Neural cell (in vitro differentiated cells): ENCODE results near the gene PTOV1. TPM values are rescaled to one million over a fixed set of nuclear protein-coding genes. Genes with fewer than 3 reads are reported as not detected.
A peak's percentile ranks its signal among the peaks of the same experiment; 100 is the strongest.

Experiments
- H2AFZ ChIP-seq: fragments of 200-600, 300-800 bp; sonication (generic), shearing (Covaris generic); 2 replicates; pipeline ENCODE4 v1.6.0; 2014; ENCODE audit warnings: low read depth, mild to moderate bottlenecking, antibody characterized with exemption, low read length, moderate library complexity
- H3F3A ChIP-seq: fragments of 200-600 bp; shearing (Covaris generic); 2 replicates; pipeline ENCODE4 v1.6.1; 2016; ENCODE audit warnings: mild to moderate bottlenecking, moderate library complexity, mixed read lengths, antibody characterized with exemption, low read length; ENCODE audit not compliant: insufficient read depth, poor library complexity, severe bottlenecking
- H3K27ac ChIP-seq: fragments of 200-600, 300-800 bp; sonication (generic), shearing (Covaris generic); 2 replicates; pipeline ENCODE4 v1.5.1; 2014; ENCODE audit warnings: mild to moderate bottlenecking, low read length, moderate library complexity
- H3K27me3 ChIP-seq: fragments of 300-800, 200-600 bp; sonication (generic), shearing (Covaris generic); 2 replicates; pipeline ENCODE4 v1.6.0; 2014; ENCODE audit warnings: mild to moderate bottlenecking, low read depth, low read length, moderate library complexity; ENCODE audit not compliant: insufficient read depth
- H3K36me3 ChIP-seq: fragments of 300-800, 200-600 bp; sonication (generic), shearing (Covaris generic); 2 replicates; pipeline ENCODE4 v1.5.1; 2014; ENCODE audit warnings: mild to moderate bottlenecking, antibody characterized with exemption, low read length, moderate library complexity; ENCODE audit not compliant: insufficient read depth
- H3K4me2 ChIP-seq: fragments of 300-800, 200-600 bp; sonication (generic), shearing (Covaris generic); 2 replicates; pipeline ENCODE4 v1.6.0; 2014; ENCODE audit warnings: mild to moderate bottlenecking, low read length
- H3K4me3 ChIP-seq: fragments of 300-800, 200-600 bp; sonication (generic), shearing (Covaris generic); 2 replicates; pipeline ENCODE4 v1.5.1; 2014; ENCODE audit warnings: mild to moderate bottlenecking, low read length, moderate library complexity
- H3K79me2 ChIP-seq: fragments of 200-600 bp; shearing (Covaris generic); replicated peaks from 2 replicates; pipeline ENCODE4 v1.6.0; 2014; ENCODE audit warnings: mild to moderate bottlenecking, low read length, moderate library complexity; ENCODE audit not compliant: insufficient read depth
- H3K9ac ChIP-seq: fragments of 300-800, 200-600 bp; sonication (generic), shearing (Covaris generic); 2 replicates; pipeline ENCODE4 v1.6.1; 2016; ENCODE audit warnings: mild to moderate bottlenecking, low read length, mixed read lengths
- H3K9me2 ChIP-seq: fragments of 200-600 bp; shearing (Covaris generic); 2 replicates; pipeline ENCODE4 v1.6.1; 2016; ENCODE audit warnings: mild to moderate bottlenecking, low read length, mixed read lengths; ENCODE audit not compliant: insufficient read depth
- H3K9me3 ChIP-seq: fragments of 200-600, 300-800 bp; sonication (generic), shearing (Covaris generic); 2 replicates; pipeline ENCODE4 v1.6.1; 2016; ENCODE audit warnings: mild to moderate bottlenecking, mixed run types, low read length, moderate library complexity, mixed read lengths
- H4K20me1 ChIP-seq: fragments of 200-600 bp; shearing (Covaris generic); 2 replicates; pipeline ENCODE4 v1.6.1; 2016; ENCODE audit warnings: mild to moderate bottlenecking, mixed run types; ENCODE audit not compliant: insufficient read depth
- CTCF ChIP-seq: fragments of 450-650 bp; IDR thresholded peaks from 2 replicates; pipeline ENCODE4 v1.5.1; 2014; ENCODE audit warnings: antibody characterized with exemption, mild to moderate bottlenecking, moderate library complexity; ENCODE audit not compliant: poor library complexity, severe bottlenecking
- EP300 ChIP-seq: fragments of 450-650 bp; conservative IDR thresholded peaks from 2 replicates; pipeline ENCODE4 v1.6.1; 2014; ENCODE audit warnings: antibody characterized with exemption, mild to moderate bottlenecking, moderate library complexity; ENCODE audit not compliant: poor library complexity, severe bottlenecking
- EZH2 ChIP-seq: fragments of 200-600, 300-800 bp; shearing (Covaris generic), sonication (generic); IDR thresholded peaks from 2 replicates; pipeline ENCODE4 v1.6.1; 2014; ENCODE audit warnings: antibody characterized with exemption, low read length, borderline replicate concordance, mild to moderate bottlenecking; ENCODE audit not compliant: insufficient read depth, poor library complexity, severe bottlenecking
- MXI1 ChIP-seq: fragments of 450-650 bp; conservative IDR thresholded peaks from 2 replicates; pipeline ENCODE4 v1.6.1; 2014; ENCODE audit warnings: antibody characterized with exemption, mild to moderate bottlenecking; ENCODE audit not compliant: poor library complexity, severe bottlenecking
- POLR2AphosphoS5 ChIP-seq: IDR thresholded peaks from 2 replicates; pipeline ENCODE4 v1.6.1; 2012
- RAD21 ChIP-seq: fragments of 450-650 bp; conservative IDR thresholded peaks from 2 replicates; pipeline ENCODE4 v1.6.1; 2014; ENCODE audit warnings: antibody characterized with exemption, mild to moderate bottlenecking, moderate library complexity
- SMC3 ChIP-seq: fragments of 450-650 bp; conservative IDR thresholded peaks from 2 replicates; pipeline ENCODE4 v1.6.1; 2014; ENCODE audit warnings: antibody characterized with exemption, mild to moderate bottlenecking, moderate library complexity; ENCODE audit not compliant: poor library complexity
- TAF1 ChIP-seq: IDR thresholded peaks from 2 replicates; pipeline ENCODE4 v1.6.1; 2012; ENCODE audit warnings: low read depth
- polyA plus RNA-seq: library from polyadenylated mRNA; depleted of rRNA; stranded (reverse); fragments of >200 nt; gene quantifications from 2 replicates; pipeline ENCODE4 v1.2.3, GENCODE V29; 2014
- TF ChIP-seq, protein P1 (sequence below): IDR thresholded peaks from 2 replicates; pipeline ENCODE4 v1.6.1; 2012; ENCODE audit warnings: borderline replicate concordance

The PTOV1 gene
- polyA plus RNA-seq, 1 donor from 2014 or later: 199 TPM

- Histone ChIP-seq H3K36me3 (peaks cover 4% of the 10 kb centered on the region), H4K20me1 (peaks cover 41% of the 10 kb centered on the region), H3K79me2 (peaks cover 36% of the 10 kb centered on the region), H3K9ac (peak overlapping the region; percentile 89), H3K4me3 (peak overlapping the region; percentile 76), H3K9me2 (no peaks in the 10 kb centered on the region), H3K4me2 (peak overlapping the region; percentile 52), H3F3A (no peaks in the 10 kb centered on the region), H3K27ac (no peak overlapping the region), H3K27me3 (no peaks in the 10 kb centered on the region), H3K9me3 (no peaks in the 10 kb centered on the region), H2AFZ (no peak overlapping the region)
- TF ChIP-seq POLR2AphosphoS5 (peak; percentile 7), MXI1 (no peak)
These were observed 1.7 kb downstream of the PTOV1 start for GRCh38 chr19:49852631-49853126.

DNA sequence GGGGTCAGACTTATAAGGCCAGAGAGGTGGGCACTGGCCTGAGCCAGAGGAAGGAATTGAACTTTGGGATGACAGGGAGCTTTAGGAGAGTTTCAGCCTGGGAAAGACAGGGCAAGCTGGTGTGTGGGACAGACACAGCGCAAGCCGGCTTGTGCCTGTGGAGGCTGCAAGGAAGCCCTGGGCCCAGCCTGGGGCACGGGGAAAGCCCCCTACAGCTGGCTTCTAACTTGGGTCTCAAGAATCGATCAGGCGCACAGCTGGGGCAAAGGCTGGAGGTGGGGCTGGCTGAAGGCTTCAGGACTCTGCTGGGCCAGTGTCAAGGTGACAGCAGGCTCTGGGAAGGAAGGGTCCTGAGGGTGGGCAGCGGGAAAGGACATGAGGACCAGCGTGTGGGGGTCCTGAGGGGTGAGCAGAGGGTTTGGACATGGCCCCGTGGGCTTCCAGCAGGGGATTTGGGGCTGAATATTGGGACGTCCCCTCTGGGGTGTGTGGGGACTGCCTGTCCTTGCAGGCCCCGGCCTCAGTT lies 3.0 kb downstream of the PTOV1 start:
- Histone ChIP-seq H3K4me3 (peak overlapping the region; percentile 76), H3K4me2 (no peak overlapping the region), H3K27ac (no peak overlapping the region)

More for the DNA sequence above, 3.0 kb downstream of the PTOV1 start:
- Histone ChIP-seq H3K36me3 (peaks cover 3% of the 10 kb centered on the region), H3F3A (no peaks in the 10 kb centered on the region), H3K9me2 (no peaks in the 10 kb centered on the region), H3K79me2 (peaks cover 36% of the 10 kb centered on the region), H4K20me1 (peaks cover 43% of the 10 kb centered on the region), H2AFZ (no peak overlapping the region), H3K27me3 (no peaks in the 10 kb centered on the region), H3K9ac (no peak overlapping the region), H3K9me3 (no peaks in the 10 kb centered on the region)
- TF ChIP-seq EZH2 (no peak), POLR2AphosphoS5 (no peak), EP300 (no peak), MXI1 (no peak), RAD21 (no peak), SMC3 (no peak), TAF1 (no peak), CTCF (no peak)
- TF ChIP-seq, protein P1, sequence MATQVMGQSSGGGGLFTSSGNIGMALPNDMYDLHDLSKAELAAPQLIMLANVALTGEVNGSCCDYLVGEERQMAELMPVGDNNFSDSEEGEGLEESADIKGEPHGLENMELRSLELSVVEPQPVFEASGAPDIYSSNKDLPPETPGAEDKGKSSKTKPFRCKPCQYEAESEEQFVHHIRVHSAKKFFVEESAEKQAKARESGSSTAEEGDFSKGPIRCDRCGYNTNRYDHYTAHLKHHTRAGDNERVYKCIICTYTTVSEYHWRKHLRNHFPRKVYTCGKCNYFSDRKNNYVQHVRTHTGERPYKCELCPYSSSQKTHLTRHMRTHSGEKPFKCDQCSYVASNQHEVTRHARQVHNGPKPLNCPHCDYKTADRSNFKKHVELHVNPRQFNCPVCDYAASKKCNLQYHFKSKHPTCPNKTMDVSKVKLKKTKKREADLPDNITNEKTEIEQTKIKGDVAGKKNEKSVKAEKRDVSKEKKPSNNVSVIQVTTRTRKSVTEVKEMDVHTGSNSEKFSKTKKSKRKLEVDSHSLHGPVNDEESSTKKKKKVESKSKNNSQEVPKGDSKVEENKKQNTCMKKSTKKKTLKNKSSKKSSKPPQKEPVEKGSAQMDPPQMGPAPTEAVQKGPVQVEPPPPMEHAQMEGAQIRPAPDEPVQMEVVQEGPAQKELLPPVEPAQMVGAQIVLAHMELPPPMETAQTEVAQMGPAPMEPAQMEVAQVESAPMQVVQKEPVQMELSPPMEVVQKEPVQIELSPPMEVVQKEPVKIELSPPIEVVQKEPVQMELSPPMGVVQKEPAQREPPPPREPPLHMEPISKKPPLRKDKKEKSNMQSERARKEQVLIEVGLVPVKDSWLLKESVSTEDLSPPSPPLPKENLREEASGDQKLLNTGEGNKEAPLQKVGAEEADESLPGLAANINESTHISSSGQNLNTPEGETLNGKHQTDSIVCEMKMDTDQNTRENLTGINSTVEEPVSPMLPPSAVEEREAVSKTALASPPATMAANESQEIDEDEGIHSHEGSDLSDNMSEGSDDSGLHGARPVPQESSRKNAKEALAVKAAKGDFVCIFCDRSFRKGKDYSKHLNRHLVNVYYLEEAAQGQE: no peak
